Left ventricle myocardium inferior (tissue), 1 donor: ENCODE results near the gene CUX1. TPM values are rescaled to one million over a fixed set of nuclear protein-coding genes. Genes with fewer than 3 reads are reported as not detected.
A peak's percentile ranks its signal among the peaks of the same experiment; 100 is the strongest.

Experiments
- DNase-seq: peaks from one replicate; pipeline ENCODE4 v3.0.0-alpha.2; 2020
- H3K27ac ChIP-seq: fragments of 200-600 bp; replicated peaks from 2 replicates; pipeline ENCODE4 v1.8.0; 2021
- H3K27me3 ChIP-seq: fragments of 200-600 bp; 2 replicates; pipeline ENCODE4 v1.8.0; 2021; ENCODE audit warnings: low read depth
- H3K36me3 ChIP-seq: fragments of 200-600 bp; 2 replicates; pipeline ENCODE4 v1.8.0; 2021
- H3K4me1 ChIP-seq: fragments of 200-600 bp; 2 replicates; pipeline ENCODE4 v1.8.0; 2021
- H3K4me3 ChIP-seq: fragments of 200-600 bp; 2 replicates; pipeline ENCODE4 v1.8.0; 2021; ENCODE audit warnings: mild to moderate bottlenecking, moderate library complexity
- H3K9me3 ChIP-seq: fragments of 200-600 bp; replicated peaks from 2 replicates; pipeline ENCODE4 v1.8.0; 2021
- intact Hi-C: fragments of 100-400 bp; cut with micrococcal nuclease; formaldehyde crosslinking; loops from one replicate; pipeline ENCODE4 v1.11.0; 2022
- total RNA-seq: library from RNA; stranded (reverse); fragmentation: NEBNext Ultra II Directional; extraction: Animal tissue kit (Norgen Biotek cat#: 25700); gene quantifications from one replicate; pipeline ENCODE4 v1.2.1, GENCODE V29; 2021
- TF ChIP-seq, protein P1 (sequence below): fragments of 200-600 bp; IDR thresholded peaks from 2 replicates; pipeline ENCODE4 v1.8.0; 2021; ENCODE audit warnings: antibody characterized with exemption, mild to moderate bottlenecking, borderline replicate concordance
- donor health status: DM: no; HTN: yes; CAD: no; lungs with severe emphysema.

CUX1 gene
- total RNA-seq, 1 donor from 2014 or later, result 125 TPM

DNA sequence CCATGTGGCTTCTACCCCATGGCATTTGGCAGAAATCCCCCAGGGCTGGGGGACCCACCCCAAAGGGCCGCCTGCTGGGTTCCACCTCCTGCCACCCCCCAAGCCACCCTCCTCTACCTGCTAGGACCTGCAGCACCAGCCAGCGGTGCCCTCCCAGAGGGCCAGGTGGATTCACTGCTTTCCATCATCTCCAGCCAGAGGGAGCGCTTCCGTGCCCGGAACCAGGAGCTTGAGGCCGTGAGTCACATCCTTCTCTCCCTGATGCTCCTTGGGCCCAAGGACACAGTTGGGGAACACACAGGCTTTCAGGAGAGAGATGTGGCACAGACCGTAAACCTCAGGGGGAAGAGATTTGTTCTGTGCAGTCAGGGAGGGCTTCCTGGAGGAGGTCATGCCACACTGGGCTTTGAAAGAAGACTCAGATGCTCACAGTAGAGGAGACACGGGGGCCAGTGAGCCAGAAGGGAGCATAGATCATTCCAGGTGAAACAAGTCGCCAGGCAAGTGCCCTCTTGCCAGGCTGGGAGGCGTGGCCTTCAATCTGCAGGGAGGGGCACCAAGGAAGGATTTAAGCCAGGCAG lies 457.8 kb downstream of the CUX1 start:
- Histone ChIP-seq H3K27me3 (no peaks in the 10 kb centered on the region), H3K9me3 (no peaks in the 10 kb centered on the region), H3K4me3 (no peak overlapping the region), H3K4me1 (no peaks in the 10 kb centered on the region), H3K36me3 (peaks cover 3% of the 10 kb centered on the region), H3K27ac (no peak overlapping the region)
- intact Hi-C loops, result loop anchor here (10.0 kb wide), 1 partner anchor 590 kb away; no protein-coding TSS in a partner anchor
- TF ChIP-seq, protein P1, sequence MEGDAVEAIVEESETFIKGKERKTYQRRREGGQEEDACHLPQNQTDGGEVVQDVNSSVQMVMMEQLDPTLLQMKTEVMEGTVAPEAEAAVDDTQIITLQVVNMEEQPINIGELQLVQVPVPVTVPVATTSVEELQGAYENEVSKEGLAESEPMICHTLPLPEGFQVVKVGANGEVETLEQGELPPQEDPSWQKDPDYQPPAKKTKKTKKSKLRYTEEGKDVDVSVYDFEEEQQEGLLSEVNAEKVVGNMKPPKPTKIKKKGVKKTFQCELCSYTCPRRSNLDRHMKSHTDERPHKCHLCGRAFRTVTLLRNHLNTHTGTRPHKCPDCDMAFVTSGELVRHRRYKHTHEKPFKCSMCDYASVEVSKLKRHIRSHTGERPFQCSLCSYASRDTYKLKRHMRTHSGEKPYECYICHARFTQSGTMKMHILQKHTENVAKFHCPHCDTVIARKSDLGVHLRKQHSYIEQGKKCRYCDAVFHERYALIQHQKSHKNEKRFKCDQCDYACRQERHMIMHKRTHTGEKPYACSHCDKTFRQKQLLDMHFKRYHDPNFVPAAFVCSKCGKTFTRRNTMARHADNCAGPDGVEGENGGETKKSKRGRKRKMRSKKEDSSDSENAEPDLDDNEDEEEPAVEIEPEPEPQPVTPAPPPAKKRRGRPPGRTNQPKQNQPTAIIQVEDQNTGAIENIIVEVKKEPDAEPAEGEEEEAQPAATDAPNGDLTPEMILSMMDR, result no peak
- DNase-seq, result no peak

DNA sequence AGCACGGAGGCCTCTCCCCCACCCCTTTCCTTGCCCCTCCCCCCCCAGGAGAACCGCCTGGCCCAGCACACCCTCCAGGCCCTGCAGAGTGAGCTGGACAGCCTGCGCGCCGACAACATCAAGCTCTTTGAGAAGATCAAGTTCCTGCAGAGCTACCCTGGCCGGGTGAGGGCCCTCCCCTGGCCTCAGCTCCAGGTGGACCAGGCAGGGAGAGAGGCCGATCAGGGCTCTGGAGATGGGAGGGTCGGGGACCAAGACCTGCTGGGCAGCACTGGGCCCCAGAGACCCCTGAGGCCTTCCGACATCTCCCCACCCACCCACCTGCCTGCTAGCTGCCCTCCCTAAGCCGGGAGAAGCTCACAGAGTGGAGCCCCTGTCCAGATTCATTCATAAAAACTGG lies 460.5 kb downstream of the CUX1 start:
- DNase-seq, result no peak
- H3K4me3 ChIP-seq, result no peak overlapping the region
- no peaks in the 10 kb centered on the region for H3K4me1 ChIP-seq
- intact Hi-C loops, result loop anchor here (10.0 kb wide), 1 partner anchor 593 kb away; no protein-coding TSS in a partner anchor
- no peaks in the 10 kb centered on the region for H3K27me3 ChIP-seq
- H3K36me3 ChIP-seq, result peaks cover 3% of the 10 kb centered on the region
- no peak overlapping the region for H3K27ac ChIP-seq
- TF ChIP-seq, protein P1, result no peak
- H3K9me3 ChIP-seq, result no peaks in the 10 kb centered on the region

DNA sequence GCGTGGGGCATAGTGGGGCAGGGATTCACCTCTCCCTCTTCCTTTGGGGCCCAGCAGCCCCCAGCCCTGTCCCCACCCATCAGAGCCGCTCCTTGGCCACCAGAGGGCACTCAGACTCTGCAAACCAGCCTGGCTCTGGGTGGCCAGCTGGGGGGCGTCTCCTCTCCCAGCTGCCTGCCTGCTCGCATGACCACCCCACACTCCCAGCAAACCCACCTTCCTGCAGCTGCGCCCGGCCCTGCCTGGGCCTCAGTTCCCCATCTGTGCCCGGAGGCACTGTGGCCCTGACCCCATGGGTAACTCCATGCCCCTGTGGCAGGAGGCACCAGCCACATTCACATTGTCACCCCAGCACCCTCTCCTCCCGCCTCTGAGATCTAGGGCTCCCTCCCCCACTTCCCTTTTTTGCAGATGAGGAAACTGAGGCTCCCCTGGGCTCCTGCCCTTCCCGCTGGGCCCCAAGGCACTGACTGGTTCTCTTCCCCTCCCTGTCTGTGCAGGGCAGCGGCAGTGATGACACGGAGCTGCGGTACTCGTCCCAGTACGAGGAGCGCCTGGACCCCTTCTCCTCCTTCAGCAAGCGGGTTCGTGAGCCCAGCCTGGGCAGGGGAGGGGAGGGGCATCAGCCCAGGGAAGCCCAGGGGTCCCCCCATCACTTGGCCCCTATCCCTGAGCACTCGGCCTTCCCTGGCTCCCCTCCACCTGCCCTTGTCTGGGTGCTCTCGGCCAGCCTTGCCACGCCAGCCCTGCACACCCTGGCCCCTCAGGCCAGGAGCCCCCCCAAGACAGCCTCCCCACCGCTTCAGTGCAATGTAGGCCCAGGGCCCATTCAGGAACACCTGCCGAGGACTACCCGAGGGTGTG lies 462.3 kb downstream of the CUX1 start:
- DNase-seq, result peak; percentile 29
- intact Hi-C loops, result loop anchor here (5.0 to 10.0 kb wide), 2 partner anchors 113 to 595 kb away; no protein-coding TSS in a partner anchor
- H3K9me3 ChIP-seq, result no peaks in the 10 kb centered on the region

DNA sequence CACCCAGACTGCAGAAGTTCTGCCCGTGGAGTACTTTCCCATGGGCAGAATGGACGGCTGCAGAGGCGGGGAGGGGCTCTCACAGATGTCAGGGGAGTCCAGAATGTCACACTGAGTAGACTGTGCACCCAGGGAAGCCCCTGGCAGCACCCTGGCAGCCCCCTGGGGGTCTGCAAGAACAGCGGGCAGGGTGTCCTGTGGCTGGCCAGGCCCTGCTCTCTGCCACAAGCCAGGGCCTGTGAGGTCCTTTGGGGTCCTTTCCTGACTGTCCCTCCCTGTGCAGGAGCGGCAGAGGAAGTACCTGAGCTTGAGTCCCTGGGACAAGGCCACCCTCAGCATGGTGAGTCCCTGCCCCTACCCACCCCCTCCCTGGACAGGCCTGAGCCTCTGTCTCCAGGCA lies 463.1 kb downstream of the CUX1 start:
- Histone ChIP-seq H3K4me3 (no peak overlapping the region), H3K27ac (no peak overlapping the region), H3K36me3 (no peaks in the 10 kb centered on the region), H3K9me3 (no peaks in the 10 kb centered on the region), H3K27me3 (no peaks in the 10 kb centered on the region), H3K4me1 (peaks cover 10% of the 10 kb centered on the region)
- TF ChIP-seq, protein P1, result no peak
- DNase-seq, result no peak
- intact Hi-C loops, result loop anchor here (5.0 kb wide), 1 partner anchor 112 kb away; no protein-coding TSS in a partner anchor

More for the DNA sequence above, 462.3 kb downstream of the CUX1 start:
- TF ChIP-seq, protein P1, result peak; percentile 83
- H3K27ac ChIP-seq, result no peak overlapping the region
- H3K4me1 ChIP-seq, result peaks cover 2% of the 10 kb centered on the region
- H3K27me3 ChIP-seq, result no peaks in the 10 kb centered on the region
- no peak overlapping the region for H3K4me3 ChIP-seq
- no peaks in the 10 kb centered on the region for H3K36me3 ChIP-seq

DNA sequence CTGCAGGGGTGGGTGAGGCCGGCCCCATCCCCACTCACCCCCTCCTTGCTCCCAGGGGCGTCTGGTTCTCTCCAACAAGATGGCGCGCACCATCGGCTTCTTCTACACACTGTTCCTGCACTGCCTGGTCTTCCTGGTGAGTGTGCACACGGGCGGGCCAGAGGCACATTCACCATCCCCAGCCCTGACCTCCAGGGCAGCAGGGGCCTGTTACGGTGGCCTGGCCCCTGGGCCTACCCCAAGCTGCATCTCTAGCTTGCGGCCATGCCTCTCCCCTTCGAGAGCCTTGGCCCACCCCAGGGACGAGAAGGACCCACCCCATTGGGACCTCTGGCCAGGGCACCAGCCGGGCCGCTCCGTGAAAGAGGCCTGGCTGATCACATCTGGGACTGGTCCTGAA lies 464.4 kb downstream of the CUX1 start:
- H3K4me3 ChIP-seq, result no peak overlapping the region
- H3K27me3 ChIP-seq, result no peaks in the 10 kb centered on the region
- H3K27ac ChIP-seq, result no peak overlapping the region
- intact Hi-C loops, result loop anchor here (5.0 kb wide), 1 partner anchor 111 kb away; no protein-coding TSS in a partner anchor
- DNase-seq, result no peak
- TF ChIP-seq, protein P1, result no peak
- no peaks in the 10 kb centered on the region for H3K36me3 ChIP-seq
- peaks cover 20% of the 10 kb centered on the region for H3K4me1 ChIP-seq
- no peaks in the 10 kb centered on the region for H3K9me3 ChIP-seq
